Upper lobe of left lung (tissue), 4 donors: ENCODE measurements around the gene CLDN7.

ENCODE experiments used
- EP300 ChIP-seq, 4 donors: sonication (generic); formaldehyde crosslinking; IDR thresholded peaks; one replicate each; pipeline ENCODE4 v1.5.1; 2017; ENCODE audit warnings: antibody characterized with exemption in 4 of 4, control low read depth in 2 of 4
- POLR2A ChIP-seq, 4 donors: fragments of 450-650 bp; IDR thresholded peaks; one replicate each; pipeline ENCODE4 v1.5.1; 2016 to 2017; ENCODE audit warnings: antibody characterized with exemption in 4 of 4, mild to moderate bottlenecking in 2 of 4
- POLR2AphosphoS5 ChIP-seq, 2 donors: sonication (generic); formaldehyde crosslinking; IDR thresholded peaks; one replicate each; pipeline ENCODE4 v1.5.1; 2017; ENCODE audit warnings: antibody characterized with exemption in 2 of 2
- TF ChIP-seq, protein P1 (sequence below), 6 experiments: fragments of 450-650 bp in 4 of 6; fragments of 200-600 bp in 2 of 6; sonication (generic) in 2 of 6; IDR thresholded peaks; one replicate each; pipeline ENCODE4 v1.5.1; 2016 to 2019; ENCODE audit warnings: antibody characterized with exemption in 6 of 6

DNA sequence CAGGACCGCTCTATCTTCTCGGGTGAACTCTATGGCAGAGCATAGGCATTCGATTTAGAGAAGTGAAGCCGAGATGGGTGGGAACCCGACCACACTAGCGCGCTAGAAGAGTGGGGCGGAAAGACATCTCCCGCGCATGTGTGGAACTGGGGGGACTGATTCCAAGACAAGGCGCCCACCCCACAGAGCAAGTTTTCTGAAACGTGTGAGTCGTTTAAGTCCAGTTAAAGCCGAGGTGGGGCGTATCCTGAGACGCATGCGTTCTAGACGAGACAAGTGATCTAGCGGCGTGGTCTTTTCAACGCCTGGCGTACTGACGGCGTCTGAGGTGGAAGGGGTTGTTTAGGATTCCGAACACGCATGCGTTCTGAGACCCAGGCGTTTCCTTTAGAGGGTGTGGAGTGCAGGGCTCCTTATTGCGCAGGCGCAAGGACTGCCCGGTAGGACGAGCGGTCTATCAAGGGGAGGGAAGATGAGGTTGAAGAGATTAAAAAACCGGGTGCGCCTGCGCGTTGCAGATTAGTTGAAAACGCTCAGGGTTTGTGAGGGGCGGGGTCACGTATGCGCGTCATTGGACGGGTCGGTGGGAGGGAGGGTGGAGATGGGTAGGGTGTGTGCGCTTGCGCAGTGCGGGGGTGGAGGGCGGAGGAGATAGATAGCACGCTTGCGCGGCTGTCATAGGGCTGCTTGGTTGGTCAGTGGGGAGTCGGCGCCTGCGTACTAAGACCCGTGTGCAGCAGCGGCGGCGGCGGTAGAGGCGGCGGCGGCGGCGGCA lies 44.8 kb upstream of the CLDN7 start, which contains the start of gene EIF5A:
- no peak for TF ChIP-seq EP300 (IDR thresholded peaks at IDR 0.05)
- TF ChIP-seq, protein P1, sequence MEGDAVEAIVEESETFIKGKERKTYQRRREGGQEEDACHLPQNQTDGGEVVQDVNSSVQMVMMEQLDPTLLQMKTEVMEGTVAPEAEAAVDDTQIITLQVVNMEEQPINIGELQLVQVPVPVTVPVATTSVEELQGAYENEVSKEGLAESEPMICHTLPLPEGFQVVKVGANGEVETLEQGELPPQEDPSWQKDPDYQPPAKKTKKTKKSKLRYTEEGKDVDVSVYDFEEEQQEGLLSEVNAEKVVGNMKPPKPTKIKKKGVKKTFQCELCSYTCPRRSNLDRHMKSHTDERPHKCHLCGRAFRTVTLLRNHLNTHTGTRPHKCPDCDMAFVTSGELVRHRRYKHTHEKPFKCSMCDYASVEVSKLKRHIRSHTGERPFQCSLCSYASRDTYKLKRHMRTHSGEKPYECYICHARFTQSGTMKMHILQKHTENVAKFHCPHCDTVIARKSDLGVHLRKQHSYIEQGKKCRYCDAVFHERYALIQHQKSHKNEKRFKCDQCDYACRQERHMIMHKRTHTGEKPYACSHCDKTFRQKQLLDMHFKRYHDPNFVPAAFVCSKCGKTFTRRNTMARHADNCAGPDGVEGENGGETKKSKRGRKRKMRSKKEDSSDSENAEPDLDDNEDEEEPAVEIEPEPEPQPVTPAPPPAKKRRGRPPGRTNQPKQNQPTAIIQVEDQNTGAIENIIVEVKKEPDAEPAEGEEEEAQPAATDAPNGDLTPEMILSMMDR (IDR thresholded peaks at IDR 0.05): peak in 1 of 6 experiments; percentile 8
- TF ChIP-seq POLR2AphosphoS5 (IDR thresholded peaks at IDR 0.05): peak; percentile 83 to 88
- peak in 3 of 4 donors; percentile 57 to 92 (median 85) for TF ChIP-seq POLR2A (IDR thresholded peaks at IDR 0.05)
